HCT116 (cell line): ENCODE results near the gene TIAM2. TPM values are rescaled to one million over a fixed set of nuclear protein-coding genes. Genes with fewer than 3 reads are reported as not detected.
A peak's percentile ranks its signal among the peaks of the same experiment; 100 is the strongest.

Experiments used
- ATAC-seq: fragments of 200-7000 bp; cut with Tn5 transposase; 2 replicates; pipeline ENCODE4 v1.9.1; 2020; ENCODE audit warnings: mild to moderate bottlenecking, moderate library complexity
- BruUV-seq: library from RNA; stranded (reverse); fragments of 400-500 nt; replicated peaks from 2 replicates; lab custom pipeline; 2021; lab: Mats Ljungman, UMichigan
- CTCF ChIA-PET: fragments of 300-600 bp; sonication (Branson Sonifier 250); formaldehyde crosslinking; loops from one replicate; lab custom pipeline; 2021; ENCODE audit warnings: antibody characterized with exemption; lab: Charles Lee
- POLR2A ChIA-PET: fragments of 300-600, 350-600 bp; sonication (Branson Sonifier 250); formaldehyde crosslinking; loops from one replicate; lab custom pipeline; 2021; ENCODE audit warnings: antibody characterized with exemption; lab: Charles Lee
- RAD21 ChIA-PET, 2 experiments: fragments of 300-600 bp; sonication (Branson Sonifier 250); formaldehyde crosslinking; loops; one replicate each; lab custom pipeline; 2023; ENCODE audit warnings: low total read pairs in 2 of 2; ENCODE audit not compliant: uncharacterized antibody in 2 of 2, unreplicated experiment in 2 of 2, low non-redundant PET in 1 of 2; lab: Charles Lee
- DNase-seq: peaks from one replicate; pipeline ENCODE4 v3.0.0-alpha.2; 2010; ENCODE audit warnings: low read depth, low spot score
- H2AFZ ChIP-seq: fragments of 200-600 bp; shearing (Covaris generic), sonication (generic); 2 replicates; pipeline ENCODE4 v1.6.1; 2017; ENCODE audit warnings: low read depth, mixed run types, mixed read lengths, antibody characterized with exemption, low read length; ENCODE audit not compliant: poor library complexity, severe bottlenecking
- H3K27ac ChIP-seq: 2 replicates; pipeline ENCODE4 v1.5.1; 2012; ENCODE audit warnings: low read depth, low read length
- H3K27me3 ChIP-seq: fragments of 200-600 bp; sonication (generic); 2 replicates; pipeline ENCODE4 v1.6.1; 2016; ENCODE audit warnings: mixed run types, low read length, mixed read lengths; ENCODE audit not compliant: insufficient read depth
- H3K36me3 ChIP-seq, 2 experiments: fragments of 200-500 bp in 1 of 2; fragments of 200-600 bp in 1 of 2; sonication (Bioruptor generic) in 1 of 2; sonication (generic) in 1 of 2; 2 replicates each; pipeline versions ENCODE4 v1.5.1 to v1.6.1; 2014 to 2016; ENCODE audit warnings: low read length in 2 of 2, inconsistent platforms in 1 of 2, mixed read lengths in 1 of 2, mixed run types in 1 of 2; ENCODE audit not compliant: insufficient read depth in 2 of 2, control insufficient read depth in 1 of 2
- H3K4me1 ChIP-seq, 2 experiments: fragments of 200-600 bp in 1 of 2; sonication (generic) in 1 of 2; 2 replicates each; pipeline versions ENCODE4 v1.5.1 to v1.6.1; 2012 to 2017; ENCODE audit warnings: low read length in 2 of 2, inconsistent platforms in 1 of 2, mild to moderate bottlenecking in 1 of 2, mixed read lengths in 1 of 2, mixed run types in 1 of 2, moderate library complexity in 1 of 2; ENCODE audit not compliant: insufficient read depth in 2 of 2, control insufficient read depth in 1 of 2
- H3K4me2 ChIP-seq: fragments of 200-600 bp; sonication (generic); 2 replicates; pipeline ENCODE4 v1.6.1; 2017; ENCODE audit warnings: mixed run types, low read length, mixed read lengths
- H3K4me3 ChIP-seq, 2 experiments: fragments of 200-600 bp in 1 of 2; sonication (generic) in 1 of 2; replicated peaks in 1 of 2; 2 replicates each; pipeline ENCODE4 v1.5.1; 2011 to 2016; ENCODE audit warnings: low read length in 2 of 2, control low read depth in 1 of 2, low read depth in 1 of 2, mild to moderate bottlenecking in 1 of 2, mixed read lengths in 1 of 2, mixed run types in 1 of 2
- H3K79me2 ChIP-seq: fragments of 200-600 bp; sonication (generic); 2 replicates; pipeline ENCODE4 v1.6.1; 2017; ENCODE audit warnings: mild to moderate bottlenecking, mixed run types, low read length, moderate library complexity, mixed read lengths; ENCODE audit not compliant: insufficient read depth
- H3K9ac ChIP-seq: fragments of 200-600 bp; sonication (generic); 2 replicates; pipeline ENCODE4 v1.6.1; 2016; ENCODE audit warnings: low read length, mixed read lengths
- H3K9me2 ChIP-seq: fragments of 200-600 bp; sonication (generic), shearing (Covaris generic); 2 replicates; pipeline ENCODE4 v1.6.1; 2017; ENCODE audit warnings: mixed run types, mild to moderate bottlenecking, moderate library complexity; ENCODE audit not compliant: insufficient read depth
- H3K9me3 ChIP-seq, 2 experiments: fragments of 200-500 bp in 1 of 2; fragments of 200-600 bp in 1 of 2; sonication (Bioruptor generic) in 1 of 2; sonication (generic) in 1 of 2; 2 replicates each; pipeline ENCODE4 v1.6.1; 2014 to 2017; ENCODE audit warnings: low read length in 2 of 2, mixed read lengths in 2 of 2, inconsistent platforms in 1 of 2, low read depth in 1 of 2, mild to moderate bottlenecking in 1 of 2, mixed run types in 1 of 2, moderate library complexity in 1 of 2; ENCODE audit not compliant: control insufficient read depth in 1 of 2, insufficient read depth in 1 of 2
- H4K20me1 ChIP-seq: fragments of 200-600 bp; sonication (generic), shearing (Covaris generic); 2 replicates; pipeline ENCODE4 v1.6.1; 2017; ENCODE audit warnings: mixed run types, mild to moderate bottlenecking, moderate library complexity; ENCODE audit not compliant: insufficient read depth
- CBX3 ChIP-seq: IDR thresholded peaks from 2 replicates; pipeline ENCODE4 v1.6.1; 2012; ENCODE audit warnings: low read depth
- EGR1 ChIP-seq: IDR thresholded peaks from 2 replicates; pipeline ENCODE4 v1.6.1; 2012; ENCODE audit warnings: low read depth
- ELF1 ChIP-seq: IDR thresholded peaks from 2 replicates; pipeline ENCODE4 v1.6.1; 2012; ENCODE audit warnings: low read depth, borderline replicate concordance
- EZH2 ChIP-seq: fragments of 200-600 bp; sonication (generic); IDR thresholded peaks from 2 replicates; pipeline ENCODE4 v1.6.1; 2017; ENCODE audit warnings: antibody characterized with exemption, mixed run types
- EZH2phosphoT487 ChIP-seq: fragments of 200-600 bp; IDR thresholded peaks from 2 replicates; pipeline ENCODE4 v1.6.1; 2018; ENCODE audit warnings: antibody characterized with exemption, borderline replicate concordance
- JUND ChIP-seq: IDR thresholded peaks from 2 replicates; pipeline ENCODE4 v1.6.1; 2012
- POLR2AphosphoS5 ChIP-seq: IDR thresholded peaks from 2 replicates; pipeline ENCODE4 v1.6.1; 2011; ENCODE audit warnings: mild to moderate bottlenecking, low read depth, low read length, moderate library complexity
- RAD21 ChIP-seq: IDR thresholded peaks from 2 replicates; pipeline ENCODE4 v1.6.1; 2012; ENCODE audit warnings: low read depth, mild to moderate bottlenecking
- SIN3A ChIP-seq: IDR thresholded peaks from 2 replicates; pipeline ENCODE4 v1.6.1; 2012; ENCODE audit warnings: low read depth
- TCF7L2 ChIP-seq: IDR thresholded peaks from 2 replicates; pipeline ENCODE4 v1.7.0; 2011; ENCODE audit warnings: borderline replicate concordance, inconsistent platforms; ENCODE audit not compliant: insufficient read depth, insufficient read length; ENCODE audit errors: extremely low read depth
- YY1 ChIP-seq: IDR thresholded peaks from 2 replicates; pipeline ENCODE4 v1.6.1; 2011; ENCODE audit warnings: low read length, low read depth, moderate library complexity, mild to moderate bottlenecking; ENCODE audit not compliant: insufficient replicate concordance; ENCODE audit errors: extremely low read depth
- ZFX ChIP-seq: fragments of 450-650 bp; IDR thresholded peaks from 2 replicates; pipeline ENCODE4 v1.6.1; 2017
- intact Hi-C: fragments of 100-400 bp; cut with micrococcal nuclease; formaldehyde crosslinking; loops from 2 replicates; pipeline ENCODE4 v1.10.0; 2022
- total RNA-seq: library from RNA; stranded (reverse); gene quantifications from one replicate; pipeline ENCODE4 v1.2.1, GENCODE V29; 2021; ENCODE audit not compliant: unreplicated experiment
- TF ChIP-seq, protein P1 (sequence below): IDR thresholded peaks from 2 replicates; pipeline ENCODE4 v1.6.1; 2012
- TF ChIP-seq, protein P2 (sequence below): IDR thresholded peaks from 2 replicates; pipeline ENCODE4 v1.6.1; 2011; ENCODE audit warnings: mild to moderate bottlenecking, low read length, moderate library complexity; ENCODE audit not compliant: insufficient replicate concordance; ENCODE audit errors: extremely low read depth

Gene TIAM2
- total RNA-seq, 1 experiment from 2014 or later: 9.4 TPM

DNA sequence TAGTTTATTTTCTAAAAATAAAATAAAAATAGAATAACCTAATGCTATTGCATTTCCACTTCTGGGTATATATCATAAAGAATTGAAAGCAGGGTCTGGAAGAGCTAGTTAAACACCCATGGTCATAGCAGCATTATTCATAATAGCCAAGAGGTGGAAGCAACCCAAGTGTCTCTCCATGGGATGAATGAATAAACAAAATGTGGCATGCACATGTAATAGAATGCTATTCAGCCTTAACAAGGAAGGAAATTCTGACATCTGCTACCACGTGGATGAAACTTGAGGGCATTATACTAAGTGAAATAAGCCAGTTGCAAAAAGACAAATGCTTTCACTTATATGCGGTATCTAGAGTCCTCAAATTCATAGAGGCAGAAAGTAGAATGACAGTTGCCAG lies 130.8 kb downstream of the TIAM2 start:
- intact Hi-C loops: no loop called here
- Histone ChIP-seq H3K36me3 (no peaks in the 10 kb centered on the region), H3K4me1 (peaks cover 9 to 24% of the 10 kb centered on the region in 2 experiments; a peak in 3 of 4 replicates), H3K9me2 (no peaks in the 10 kb centered on the region), H4K20me1 (0 out of 2 replicates have a peak, but pooled peaks cover 4% of the 10 kb centered on the region), H3K27me3 (peaks cover 4% of the 10 kb centered on the region; the same call in 1 of the 2 replicates), H3K9ac (no peak overlapping the region), H3K27ac (no peak overlapping the region), H3K9me3 (no peaks in the 10 kb centered on the region), H2AFZ (no peak overlapping the region), H3K4me2 (0 out of 2 replicates have a peak overlapping the region, but pooled peaks have one; percentile 73), H3K79me2 (no peaks in the 10 kb centered on the region), H3K4me3 (no peak overlapping the region)
- ChIA-PET RAD21 (no interaction called here), CTCF (no interaction called here), POLR2A (no interaction called here)
- no peak for ATAC-seq
- DNase-seq: no peak
- BruUV-seq: no TSS peak
- TF ChIP-seq ELF1 (no peak), SIN3A (no peak), JUND (no peak), EGR1 (no peak), ZFX (no peak), EZH2phosphoT487 (no peak), EZH2 (no peak), RAD21 (no peak), TCF7L2 (no peak), YY1 (no peak), CBX3 (no peak), POLR2AphosphoS5 (no peak)
- TF ChIP-seq, protein P1, sequence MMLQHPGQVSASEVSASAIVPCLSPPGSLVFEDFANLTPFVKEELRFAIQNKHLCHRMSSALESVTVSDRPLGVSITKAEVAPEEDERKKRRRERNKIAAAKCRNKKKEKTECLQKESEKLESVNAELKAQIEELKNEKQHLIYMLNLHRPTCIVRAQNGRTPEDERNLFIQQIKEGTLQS: no peak
- TF ChIP-seq, protein P2, sequence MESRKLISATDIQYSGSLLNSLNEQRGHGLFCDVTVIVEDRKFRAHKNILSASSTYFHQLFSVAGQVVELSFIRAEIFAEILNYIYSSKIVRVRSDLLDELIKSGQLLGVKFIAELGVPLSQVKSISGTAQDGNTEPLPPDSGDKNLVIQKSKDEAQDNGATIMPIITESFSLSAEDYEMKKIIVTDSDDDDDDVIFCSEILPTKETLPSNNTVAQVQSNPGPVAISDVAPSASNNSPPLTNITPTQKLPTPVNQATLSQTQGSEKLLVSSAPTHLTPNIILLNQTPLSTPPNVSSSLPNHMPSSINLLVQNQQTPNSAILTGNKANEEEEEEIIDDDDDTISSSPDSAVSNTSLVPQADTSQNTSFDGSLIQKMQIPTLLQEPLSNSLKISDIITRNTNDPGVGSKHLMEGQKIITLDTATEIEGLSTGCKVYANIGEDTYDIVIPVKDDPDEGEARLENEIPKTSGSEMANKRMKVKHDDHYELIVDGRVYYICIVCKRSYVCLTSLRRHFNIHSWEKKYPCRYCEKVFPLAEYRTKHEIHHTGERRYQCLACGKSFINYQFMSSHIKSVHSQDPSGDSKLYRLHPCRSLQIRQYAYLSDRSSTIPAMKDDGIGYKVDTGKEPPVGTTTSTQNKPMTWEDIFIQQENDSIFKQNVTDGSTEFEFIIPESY: no peak
